Sigmoid colon (tissue), 7 donors: Measurements from ENCODE around the gene ZNF77. TPM values are rescaled to one million over a fixed set of nuclear protein-coding genes. Genes with fewer than 3 reads are reported as not detected.
"Not testable (repeated sequence)": the region's sequence is repeated elsewhere in the genome, so short reads cannot be mapped to it uniquely, and the experiment has no call there.

Experiments
- DNase-seq: peaks from one replicate; pipeline ENCODE4 v3.0.0-alpha.2; 2019
- H3K27ac ChIP-seq, 4 donors: fragments of 200-600 bp; sonication (generic); one replicate each; pipeline ENCODE4 v1.5.1; 2016 to 2019; ENCODE audit warnings: mild to moderate bottlenecking in 1 of 4
- H3K27me3 ChIP-seq, 3 donors: fragments of 200-600 bp; sonication (generic); one replicate each; pipeline ENCODE4 v1.5.1; 2019; ENCODE audit warnings: mild to moderate bottlenecking in 1 of 3
- H3K36me3 ChIP-seq, 4 donors: fragments of 200-600 bp; sonication (generic); one replicate each; pipeline ENCODE4 v1.5.1; 2016 to 2019
- H3K4me1 ChIP-seq, 4 donors: fragments of 200-600 bp; sonication (generic); one replicate each; pipeline ENCODE4 v1.5.1; 2017 to 2019
- H3K4me3 ChIP-seq, 4 donors: fragments of 200-600 bp; sonication (generic); one replicate each; pipeline ENCODE4 v1.5.1; 2017 to 2019; ENCODE audit warnings: mild to moderate bottlenecking in 2 of 4, moderate library complexity in 1 of 4
- H3K9me3 ChIP-seq, 4 donors: fragments of 200-600 bp in 3 of 4; sonication (generic) in 3 of 4; one replicate each; pipeline versions ENCODE4 v1.5.1 to v1.6.1; 2013 to 2019
- EP300 ChIP-seq, 4 donors: sonication (generic); formaldehyde crosslinking; IDR thresholded peaks; one replicate each; pipeline ENCODE4 v1.6.1; 2017; ENCODE audit warnings: antibody characterized with exemption in 4 of 4
- POLR2A ChIP-seq, 2 donors: fragments of 450-650 bp; IDR thresholded peaks; one replicate each; pipeline ENCODE4 v1.6.1; 2016; ENCODE audit warnings: antibody characterized with exemption in 2 of 2, mild to moderate bottlenecking in 2 of 2, moderate library complexity in 2 of 2
- POLR2AphosphoS5 ChIP-seq, 4 donors: sonication (generic); formaldehyde crosslinking; IDR thresholded peaks; one replicate each; pipeline ENCODE4 v1.6.1; 2017; ENCODE audit warnings: antibody characterized with exemption in 4 of 4
- WGBS, 2 donors: extraction: QIAGEN DNeasy Blood & Tissue Kit; methylation state at CpG; one replicate each; pipeline ENCODE4 v1.1.7; 2013; 5-methylcytosine and 5-hydroxymethylcytosine counted together
- intact Hi-C: fragments of 100-400 bp; cut with DNase I; formaldehyde crosslinking; loops from one replicate; pipeline ENCODE4 v1.15.1; 2023
- polyA plus RNA-seq, 3 donors: library from polyadenylated mRNA; stranded (reverse); fragments of 200-250 nt; gene quantifications; one replicate each; pipeline ENCODE4 v1.2.3, GENCODE V29; 2013
- total RNA-seq, 4 donors: library from RNA; depleted of rRNA; stranded (reverse); fragments of >200 nt; gene quantifications; one replicate each; pipeline ENCODE4 v1.1.0, GENCODE V29; 2016
- TF ChIP-seq, protein P1 (sequence below), 4 experiments: fragments of 450-650 bp in 3 of 4; fragments of 200-600 bp in 1 of 4; IDR thresholded peaks; one replicate each; pipeline ENCODE4 v1.5.1; 2016 to 2019; ENCODE audit warnings: antibody characterized with exemption in 4 of 4, mild to moderate bottlenecking in 3 of 4, moderate library complexity in 2 of 4
- donor health status: healthy with polysubstance abuse.
- donor health status: Bipolar disorder and iron deficiency.
- donor health status: healthy.

The ZNF77 gene
- total RNA-seq (1 to 10 TPM; 3.4 to 8.2 (median 5.3) TPM), polyA plus RNA-seq (1 to 10 TPM; 1.8 to 2.7 (median 2.1) TPM)

- intact Hi-C loops: loop anchor here (5.0 kb wide), 2 partner anchors 43 to 103 kb away; partner anchors contain the start of genes ZNF555 and ZNF57
- Histone ChIP-seq H3K9me3 (no peaks in the 10 kb centered on the region), H3K27me3 (no peaks in the 10 kb centered on the region), H3K4me1 (peaks cover 0 to 29% (median 22%) of the 10 kb centered on the region in 4 donors), H3K4me3 (peak within 1 kb of the TSS; percentile 58 to 99 (median 86)), H3K27ac (peak within 1 kb of the TSS; percentile 86 to 98 (median 96)), H3K36me3 (no peaks in the 10 kb centered on the region)
- 1% methylated on average over 74 of the region's 74 CpGs for WGBS, 2 donors
- peak; percentile 100 for DNase-seq
- TF ChIP-seq POLR2AphosphoS5 (IDR thresholded peaks at IDR 0.05) (peak; percentile 79 to 81 (median 80)), EP300 (IDR thresholded peaks at IDR 0.05) (no peak), POLR2A (IDR thresholded peaks at IDR 0.05) (peak in 1 of 2 donors; percentile 21)
- TF ChIP-seq, protein P1, sequence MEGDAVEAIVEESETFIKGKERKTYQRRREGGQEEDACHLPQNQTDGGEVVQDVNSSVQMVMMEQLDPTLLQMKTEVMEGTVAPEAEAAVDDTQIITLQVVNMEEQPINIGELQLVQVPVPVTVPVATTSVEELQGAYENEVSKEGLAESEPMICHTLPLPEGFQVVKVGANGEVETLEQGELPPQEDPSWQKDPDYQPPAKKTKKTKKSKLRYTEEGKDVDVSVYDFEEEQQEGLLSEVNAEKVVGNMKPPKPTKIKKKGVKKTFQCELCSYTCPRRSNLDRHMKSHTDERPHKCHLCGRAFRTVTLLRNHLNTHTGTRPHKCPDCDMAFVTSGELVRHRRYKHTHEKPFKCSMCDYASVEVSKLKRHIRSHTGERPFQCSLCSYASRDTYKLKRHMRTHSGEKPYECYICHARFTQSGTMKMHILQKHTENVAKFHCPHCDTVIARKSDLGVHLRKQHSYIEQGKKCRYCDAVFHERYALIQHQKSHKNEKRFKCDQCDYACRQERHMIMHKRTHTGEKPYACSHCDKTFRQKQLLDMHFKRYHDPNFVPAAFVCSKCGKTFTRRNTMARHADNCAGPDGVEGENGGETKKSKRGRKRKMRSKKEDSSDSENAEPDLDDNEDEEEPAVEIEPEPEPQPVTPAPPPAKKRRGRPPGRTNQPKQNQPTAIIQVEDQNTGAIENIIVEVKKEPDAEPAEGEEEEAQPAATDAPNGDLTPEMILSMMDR (IDR thresholded peaks at IDR 0.05): no peak
These were observed at the start of gene ZNF77 for GRCh38 chr19:2944775-2945574. TSS of gene ZNF77 (minus strand) at chr19:2944971. CDS start at chr19:2944840, 131 bp downstream.

GRCh38 chr19:2993579-2993978 is 48.8 kb upstream of the ZNF77 start:
- no peaks in the 10 kb centered on the region for H3K9me3 ChIP-seq
- 65 to 67% methylated on average over 9 of the region's 9 CpGs for WGBS, 2 donors
- peaks cover 0 to 9% (median 0%) of the 10 kb centered on the region in 4 donors for H3K36me3 ChIP-seq
- TF ChIP-seq POLR2A (IDR thresholded peaks at IDR 0.05) (no peak), EP300 (IDR thresholded peaks at IDR 0.05) (no peak), POLR2AphosphoS5 (IDR thresholded peaks at IDR 0.05) (no peak)
- TF ChIP-seq, protein P1 (IDR thresholded peaks at IDR 0.05): no peak
- H3K4me1 ChIP-seq: no peaks in the 10 kb centered on the region
- no peaks in the 10 kb centered on the region for H3K27me3 ChIP-seq
- intact Hi-C loops: no loop called here
- no peak overlapping the region for H3K27ac ChIP-seq
- DNase-seq: no peak
- H3K4me3 ChIP-seq: no peak overlapping the region

- no peaks in the 10 kb centered on the region for H3K27me3 ChIP-seq
- no peaks in the 10 kb centered on the region for H3K4me1 ChIP-seq
- no peaks in the 10 kb centered on the region for H3K9me3 ChIP-seq
- 77 to 82% methylated on average over 14 of the region's 14 CpGs for WGBS, 2 donors
- peaks cover 0 to 8% (median 0%) of the 10 kb centered on the region in 4 donors for H3K36me3 ChIP-seq
- no peak overlapping the region for H3K27ac ChIP-seq
- DNase-seq: no peak
- no peak overlapping the region for H3K4me3 ChIP-seq
- intact Hi-C loops: no loop called here
- TF ChIP-seq, protein P1 (IDR thresholded peaks at IDR 0.05): no peak
- TF ChIP-seq POLR2A (IDR thresholded peaks at IDR 0.05) (no peak), POLR2AphosphoS5 (IDR thresholded peaks at IDR 0.05) (no peak), EP300 (IDR thresholded peaks at IDR 0.05) (no peak)
These were observed 48.2 kb upstream of the ZNF77 start for GRCh38 chr19:2992958-2993357.

GRCh38 chr19:2992333-2992732 is 47.6 kb upstream of the ZNF77 start:
- H3K36me3 ChIP-seq, H3K4me1 ChIP-seq, DNase-seq, intact Hi-C loops, H3K9me3 ChIP-seq, H3K4me3 ChIP-seq, H3K27me3 ChIP-seq, H3K27ac ChIP-seq: not testable (repeated sequence)
- 90 to 93% methylated on average over 11 of the region's 11 CpGs for WGBS, 2 donors

DNA sequence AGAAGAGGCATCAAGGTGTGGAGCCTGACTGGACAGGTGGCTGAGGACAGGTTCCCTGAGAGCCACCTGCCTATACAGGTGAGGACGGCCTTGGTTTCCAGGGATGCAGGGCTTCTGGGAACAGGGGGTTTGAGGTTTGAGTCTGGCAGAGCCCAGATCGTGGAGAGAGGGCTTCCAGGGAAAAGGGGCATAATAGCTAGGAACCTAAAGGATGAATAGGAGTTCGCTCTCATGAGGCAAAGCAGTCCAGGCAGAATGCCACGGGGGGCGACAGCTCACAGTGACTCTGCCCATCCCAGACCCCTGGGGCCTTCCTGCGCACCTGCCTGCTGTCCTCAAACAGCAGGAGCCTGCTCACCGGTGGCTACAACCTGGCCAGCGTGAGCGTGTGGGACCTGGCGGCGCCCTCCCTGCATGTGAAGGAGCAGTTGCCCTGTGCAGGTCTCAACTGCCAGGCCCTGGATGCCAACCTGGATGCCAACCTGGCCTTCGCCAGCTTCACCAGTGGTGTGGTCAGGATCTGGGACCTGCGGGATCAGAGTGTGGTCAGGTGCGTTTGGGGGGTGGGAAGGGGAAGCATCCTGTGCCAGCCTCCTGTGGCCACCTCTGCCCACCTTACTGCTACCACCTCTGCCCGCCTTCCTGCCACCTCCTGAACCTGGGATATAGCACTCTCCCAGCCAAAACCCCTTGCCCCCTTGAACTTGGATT is 44.6 kb upstream of the ZNF77 start:
- DNase-seq: no peak
- no peaks in the 10 kb centered on the region for H3K27me3 ChIP-seq
- H3K9me3 ChIP-seq: no peaks in the 10 kb centered on the region
- no peak overlapping the region for H3K4me3 ChIP-seq
- TF ChIP-seq POLR2AphosphoS5 (IDR thresholded peaks at IDR 0.05) (no peak), EP300 (IDR thresholded peaks at IDR 0.05) (no peak), POLR2A (IDR thresholded peaks at IDR 0.05) (no peak)
- TF ChIP-seq, protein P1 (IDR thresholded peaks at IDR 0.05): no peak
- H3K4me1 ChIP-seq: peaks cover 0 to 3% (median 2%) of the 10 kb centered on the region in 4 donors
- H3K36me3 ChIP-seq: no peaks in the 10 kb centered on the region
- intact Hi-C loops: no loop called here
- no peak overlapping the region for H3K27ac ChIP-seq
- WGBS, 2 donors: 92 to 94% methylated on average over 15 of the region's 15 CpGs
